Renal cortex interstitium (tissue), 11 donors: ENCODE data around the gene KCNIP1. TPM values are rescaled to one million over a fixed set of nuclear protein-coding genes. Genes with fewer than 3 reads are reported as not detected.
"Not testable (repeated sequence)": the region's sequence is repeated elsewhere in the genome, so short reads cannot be mapped to it uniquely, and the experiment has no call there.

Source experiments
- DNase-seq, 11 donors: peaks; one replicate each; pipeline ENCODE4 v3.0.0-alpha.2; 2013; ENCODE audit warnings: low read depth in 9 of 11, low spot score in 4 of 11; ENCODE audit errors: extremely low read depth in 1 of 11
- polyA plus RNA-seq, 3 donors: library from polyadenylated mRNA; unstranded; fragments of 120-200 nt; gene quantifications; one replicate each; pipeline ENCODE4 v1.2.1, GENCODE V29; 2013; ENCODE audit not compliant: insufficient read length in 3 of 3

KCNIP1 gene
- polyA plus RNA-seq, 3 donors, result 9.5 to 12.7 (median 12.3) TPM

DNA sequence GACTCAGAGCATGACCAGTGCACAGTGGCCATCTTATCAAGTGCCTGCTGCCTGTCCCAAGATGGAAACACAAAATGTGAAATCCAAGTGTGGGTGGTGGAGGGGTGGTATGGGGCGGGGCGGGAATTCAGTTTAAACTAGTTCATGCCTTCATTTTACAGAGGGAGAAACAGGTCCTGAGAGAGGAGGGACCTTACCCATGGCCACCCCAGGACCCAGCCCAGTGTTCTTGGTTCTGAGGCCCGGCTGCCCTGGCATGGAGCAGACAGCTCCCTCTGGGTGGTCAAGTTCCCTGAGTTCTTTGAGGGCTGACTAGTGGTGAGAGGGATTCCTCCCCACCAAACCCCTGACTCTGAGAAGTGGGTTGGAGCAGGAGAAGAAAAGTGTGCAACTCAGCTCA is 20.8 kb downstream of the KCNIP1 start:
- no peak for DNase-seq

DNA sequence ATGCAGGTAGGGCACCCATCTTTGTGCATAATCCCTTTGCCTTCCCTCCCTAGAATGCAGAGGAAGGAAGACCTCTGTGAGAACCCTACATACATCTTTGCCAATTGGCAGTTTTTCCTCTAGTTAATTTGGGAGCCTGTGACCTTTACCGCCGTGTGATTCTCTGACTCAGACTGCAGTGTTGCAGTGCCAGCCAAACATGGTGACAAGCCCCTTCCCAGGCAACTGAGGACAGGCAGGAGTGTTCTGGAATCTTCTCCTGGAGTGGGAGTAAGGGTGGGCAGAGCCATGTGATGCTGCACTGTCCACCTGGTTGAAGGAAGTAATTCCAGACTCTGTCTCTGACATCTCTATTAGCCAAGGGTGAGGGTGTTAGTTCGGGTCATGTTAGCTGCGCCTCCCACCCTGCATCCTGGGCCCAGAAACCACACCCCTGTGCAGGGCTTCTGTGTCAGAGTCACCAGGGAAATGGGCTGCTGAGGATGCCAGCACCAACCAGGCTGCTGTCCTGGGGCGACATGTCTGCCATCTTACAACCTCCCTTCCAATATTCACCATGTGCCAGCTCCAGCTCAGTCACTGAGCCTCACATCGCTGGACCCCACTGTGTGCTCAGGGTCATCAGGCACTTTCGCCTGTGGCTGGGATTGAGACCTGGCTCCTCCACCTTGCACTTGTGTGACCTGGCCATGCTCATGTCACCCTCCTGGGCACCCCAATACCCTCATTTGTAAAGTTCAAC is 21.8 kb downstream of the KCNIP1 start:
- no peak for DNase-seq

DNA sequence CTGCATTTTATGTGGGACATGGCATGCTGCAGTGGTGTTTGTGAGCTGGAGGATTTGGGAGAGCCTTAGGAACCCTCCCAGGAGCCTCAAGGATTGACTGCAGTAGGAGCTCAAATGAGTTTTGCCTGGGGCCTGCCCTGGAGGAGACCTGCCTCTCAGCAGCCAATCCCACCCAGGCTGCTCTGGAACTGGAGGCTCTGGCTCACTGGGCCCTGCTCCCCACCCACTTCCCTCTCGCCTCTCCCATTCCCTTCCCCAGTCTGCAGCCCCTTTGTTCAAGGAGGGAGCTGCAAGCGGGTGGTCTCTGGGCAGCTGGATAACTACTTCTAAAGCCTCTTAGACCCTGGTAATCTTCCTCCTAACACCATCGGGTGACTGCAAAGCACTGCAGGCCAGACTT is 24.2 kb downstream of the KCNIP1 start:
- no peak for DNase-seq

DNA sequence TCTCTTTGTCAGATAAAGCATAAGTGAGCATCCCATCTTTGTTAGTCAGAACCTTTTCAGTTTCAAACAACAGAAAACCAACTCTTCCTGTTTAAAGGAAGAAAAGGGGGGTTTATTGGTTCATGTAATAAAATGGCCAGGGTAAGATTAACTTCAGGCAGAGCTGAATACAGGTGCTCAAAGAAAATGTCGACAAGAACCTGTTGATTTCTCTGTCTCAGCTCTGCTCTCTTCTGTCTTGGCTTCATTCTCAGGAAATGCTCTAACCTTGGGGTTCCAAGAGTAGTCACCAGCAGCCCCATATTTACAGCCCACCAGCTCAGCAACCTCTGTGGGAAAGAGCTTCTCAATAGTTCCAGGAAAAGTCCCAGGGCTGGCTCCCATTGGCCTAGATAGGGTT is 25.2 kb downstream of the KCNIP1 start:
- DNase-seq, result no peak

DNA sequence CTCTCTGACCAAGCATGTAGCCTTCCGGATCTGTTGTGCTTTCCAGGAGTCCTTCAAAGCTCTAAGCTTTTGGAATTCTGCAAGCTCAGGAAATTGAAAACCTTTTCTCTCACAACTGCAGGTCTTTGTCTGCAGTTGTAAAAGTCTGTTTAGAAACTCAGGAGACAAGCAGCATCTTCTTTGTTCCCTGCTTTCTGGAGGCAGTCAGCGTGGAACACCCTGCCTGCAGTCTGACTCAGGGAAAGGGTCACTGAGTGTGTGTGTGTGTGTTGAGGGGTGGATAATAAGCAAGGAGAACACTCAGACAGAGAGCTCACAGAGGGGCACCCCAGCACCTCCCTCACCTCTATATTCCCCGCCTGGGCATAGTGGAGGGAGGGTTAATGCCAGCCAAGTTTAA is 29.1 kb downstream of the KCNIP1 start:
- no peak for DNase-seq

DNA sequence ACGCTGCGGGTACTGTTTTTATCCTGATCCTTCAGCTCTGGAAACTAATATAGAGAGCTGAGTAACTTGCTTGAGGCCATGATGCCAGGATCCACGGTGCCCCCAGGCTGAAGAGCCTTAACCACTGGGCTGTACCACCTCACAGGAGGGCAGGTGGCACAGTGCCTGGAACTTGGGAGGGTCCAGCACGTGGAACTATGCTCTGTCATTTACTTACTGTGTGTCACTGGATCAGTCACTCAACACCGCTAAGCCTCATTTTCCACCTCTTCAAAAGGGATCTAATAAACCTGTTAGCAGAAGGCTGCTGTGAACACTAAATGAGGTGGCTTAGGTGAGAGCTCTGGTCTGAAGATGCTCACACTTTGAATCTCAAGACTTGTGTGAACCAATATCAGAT is 29.6 kb downstream of the KCNIP1 start:
- no peak for DNase-seq

DNA sequence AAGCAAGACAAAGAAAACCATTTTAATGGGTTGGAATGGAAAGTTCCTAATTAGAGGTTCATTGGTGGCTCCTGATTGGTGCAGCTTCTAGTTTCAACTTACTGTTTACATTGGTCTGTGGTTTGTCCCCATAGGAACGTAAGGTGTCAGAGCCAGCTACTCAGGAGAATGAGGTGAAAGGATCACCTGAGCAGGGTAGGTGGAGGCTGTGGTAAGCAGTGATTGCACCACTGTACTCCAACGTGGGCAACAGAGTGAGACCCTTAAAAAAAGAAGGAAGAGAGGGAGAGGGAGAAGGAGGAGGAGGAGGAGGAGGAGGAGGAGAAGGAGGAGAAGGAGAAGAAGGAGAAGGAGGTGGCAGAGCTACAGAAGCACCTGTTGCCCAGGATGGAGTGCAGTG is 30.4 kb downstream of the KCNIP1 start:
- DNase-seq, result no peak

DNA sequence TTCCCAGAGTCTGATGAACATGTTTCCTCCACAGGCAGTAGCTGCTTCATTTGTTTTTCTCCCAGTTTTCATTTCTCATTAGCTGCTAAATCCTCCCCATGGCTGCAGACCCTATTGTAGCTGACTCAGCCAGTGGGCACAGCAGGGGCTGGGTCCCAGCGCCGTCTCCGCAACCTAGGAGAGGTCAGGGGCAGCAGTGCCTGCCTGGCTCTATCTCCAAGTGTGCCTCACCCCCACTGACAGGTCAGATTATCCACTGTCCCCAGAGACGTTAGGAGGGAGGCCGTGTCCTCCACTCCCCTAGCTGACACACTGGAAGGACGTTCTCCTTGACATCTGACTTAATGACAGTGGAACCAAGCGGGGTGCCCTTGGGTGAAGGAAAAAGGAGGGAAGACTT is 31.1 kb downstream of the KCNIP1 start:
- no peak for DNase-seq

DNA sequence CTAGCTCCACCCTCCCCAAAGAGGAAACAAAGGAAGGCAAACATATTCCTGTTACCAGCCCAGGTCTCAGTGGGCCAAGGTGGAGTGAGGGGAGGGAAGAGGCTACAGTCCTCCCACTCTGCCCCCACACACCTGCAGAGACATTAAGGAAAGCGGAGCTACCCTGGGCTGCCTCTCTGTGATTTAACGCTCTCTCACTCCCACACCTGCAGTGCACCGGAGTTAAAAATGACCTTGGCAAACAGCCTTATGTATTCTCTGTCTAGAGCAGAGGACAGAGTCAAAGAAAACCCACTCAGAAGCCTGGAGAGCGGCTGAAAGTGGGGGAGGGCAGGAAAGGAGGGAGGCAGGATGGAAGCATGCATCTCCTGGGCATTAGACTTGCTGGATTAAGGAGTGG is 32.7 kb downstream of the KCNIP1 start:
- no peak for DNase-seq

DNA sequence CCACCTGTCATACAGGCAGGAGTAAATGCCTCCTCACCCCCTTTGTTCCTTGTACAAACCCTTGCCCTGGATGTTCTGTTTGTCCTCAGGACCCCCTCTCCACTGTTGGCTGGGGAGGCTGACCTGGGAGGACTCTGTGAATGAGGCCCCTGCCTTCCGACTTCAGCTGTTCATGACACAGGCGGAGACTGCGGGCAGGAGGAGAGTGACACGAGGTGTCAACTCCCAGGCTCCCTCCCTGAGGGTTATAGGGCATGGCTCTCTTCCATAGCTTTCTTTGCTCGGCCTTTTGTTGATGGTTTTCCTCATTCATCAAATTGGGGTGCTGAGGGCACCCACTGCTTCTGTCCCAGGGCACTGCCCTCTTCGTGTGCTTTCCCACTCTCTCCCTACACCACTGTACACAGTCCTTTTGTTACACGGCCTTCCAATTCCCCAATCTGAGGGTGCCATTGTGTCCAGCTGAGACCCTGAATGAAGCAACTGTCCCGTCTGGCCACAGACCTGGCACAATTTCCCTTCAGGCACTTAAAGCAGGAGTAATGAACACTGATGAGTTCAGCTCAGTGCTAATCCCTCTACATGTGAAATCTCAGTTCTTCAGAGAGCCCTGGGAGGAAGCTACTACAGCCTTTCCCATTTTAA is 33.8 kb downstream of the KCNIP1 start:
- DNase-seq, result no peak

DNA sequence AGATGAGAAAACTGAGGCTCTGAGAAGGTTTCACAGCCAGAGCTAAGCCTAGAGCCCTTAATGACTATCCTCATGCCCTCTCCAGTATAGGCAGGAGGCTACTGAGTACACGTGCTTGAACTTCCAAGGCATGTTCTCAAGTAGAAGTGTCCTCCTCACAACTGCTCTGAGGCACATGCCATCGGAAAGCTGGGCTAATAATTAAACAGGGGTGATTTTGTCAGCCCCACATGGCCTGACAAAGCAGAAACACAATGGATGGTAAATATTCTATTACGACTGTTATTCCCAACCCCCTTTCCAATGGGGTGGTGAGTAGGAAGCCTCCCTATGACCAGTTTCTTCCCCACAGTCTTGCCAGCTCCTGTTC is 34.3 kb downstream of the KCNIP1 start:
- DNase-seq, result no peak

DNA sequence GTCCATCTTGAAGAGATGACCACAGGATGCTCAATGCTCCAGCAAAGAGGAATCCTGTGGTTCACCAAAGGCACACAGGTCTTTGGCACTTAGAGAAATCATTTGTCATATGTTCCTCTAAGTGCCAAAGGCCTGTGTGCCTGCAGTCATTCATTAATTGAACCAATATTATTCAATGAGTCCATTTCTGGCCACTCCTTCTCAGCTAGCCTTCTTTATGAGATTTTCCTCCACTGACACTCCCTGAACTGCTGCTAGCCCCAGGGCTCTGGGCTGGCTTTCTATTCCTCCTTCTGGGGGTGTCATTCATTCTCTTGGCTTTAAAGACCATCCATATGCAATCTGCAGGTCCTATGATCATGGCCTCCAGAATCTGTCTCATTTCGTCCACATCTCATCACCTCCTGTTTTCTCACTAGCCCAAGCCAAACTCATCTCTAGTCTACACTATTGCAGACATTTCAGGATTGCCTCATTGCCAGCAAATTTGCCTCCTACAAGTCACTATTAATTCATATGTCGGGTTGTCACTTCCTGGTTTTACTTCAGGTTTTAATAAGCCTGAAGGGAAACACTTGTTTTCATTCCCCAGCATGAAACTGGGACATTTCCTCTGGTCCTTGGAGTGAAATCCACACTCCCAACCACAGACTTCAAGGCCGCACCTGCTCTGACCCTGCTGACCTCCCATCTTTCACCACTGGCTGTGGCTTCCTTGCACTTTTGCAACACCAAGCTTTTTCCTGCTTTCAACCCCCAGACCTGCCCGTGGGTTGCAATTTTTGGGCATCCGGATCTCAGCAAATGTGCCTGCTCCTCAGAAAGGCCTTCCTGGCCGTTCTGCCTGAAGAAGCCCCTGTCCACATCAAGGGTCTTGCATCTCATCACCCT is 35.1 kb downstream of the KCNIP1 start:
- no peak for DNase-seq

DNA sequence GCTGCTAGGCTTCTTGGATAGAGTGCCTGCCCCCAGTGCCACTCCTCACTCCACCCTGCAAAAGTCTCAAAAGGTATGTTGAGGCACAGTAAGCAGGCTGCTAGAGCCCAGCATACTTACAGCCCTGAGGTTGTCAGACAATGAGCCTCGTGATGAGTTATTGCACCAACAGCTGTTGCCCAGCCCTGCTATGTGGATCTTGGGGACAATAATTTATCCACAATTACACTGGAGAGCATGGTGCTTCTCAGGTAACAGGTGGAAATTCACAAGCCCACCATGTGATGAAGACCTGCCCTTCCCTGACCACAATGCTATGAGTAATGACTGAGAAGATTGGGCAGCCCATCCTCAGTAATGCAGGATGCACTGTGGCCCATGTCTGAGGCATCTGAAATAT is 36.5 kb downstream of the KCNIP1 start:
- no peak for DNase-seq

DNA sequence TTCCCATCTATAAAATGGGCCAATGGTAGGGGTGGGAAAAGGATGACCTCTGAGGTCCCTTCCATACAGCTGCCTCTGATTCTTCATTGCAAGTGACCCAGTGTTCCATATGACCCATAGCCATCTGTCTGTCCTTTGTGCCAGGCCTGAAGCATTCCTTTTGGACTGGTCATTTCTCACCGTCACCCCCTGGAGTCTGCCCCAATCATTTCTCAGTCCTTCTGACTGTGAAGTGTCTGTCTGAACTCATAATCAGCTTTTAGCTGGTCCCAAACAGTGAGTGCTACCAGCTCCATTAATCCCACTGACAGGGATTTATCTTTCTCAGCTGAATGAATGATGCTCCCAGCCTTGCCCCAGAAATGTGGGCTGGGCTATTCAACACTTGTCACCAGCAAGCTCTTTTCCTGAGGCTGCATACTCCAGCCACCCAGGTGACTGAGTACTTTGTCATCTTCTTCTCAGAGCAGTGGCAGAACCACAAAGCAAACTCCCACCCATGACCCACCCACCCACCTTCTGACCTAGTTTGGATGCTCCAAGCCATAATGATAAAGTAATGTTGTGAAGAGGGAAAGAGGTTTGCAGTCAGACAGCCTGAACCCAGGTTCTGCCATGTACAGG is 37.4 kb downstream of the KCNIP1 start:
- no peak for DNase-seq

DNA sequence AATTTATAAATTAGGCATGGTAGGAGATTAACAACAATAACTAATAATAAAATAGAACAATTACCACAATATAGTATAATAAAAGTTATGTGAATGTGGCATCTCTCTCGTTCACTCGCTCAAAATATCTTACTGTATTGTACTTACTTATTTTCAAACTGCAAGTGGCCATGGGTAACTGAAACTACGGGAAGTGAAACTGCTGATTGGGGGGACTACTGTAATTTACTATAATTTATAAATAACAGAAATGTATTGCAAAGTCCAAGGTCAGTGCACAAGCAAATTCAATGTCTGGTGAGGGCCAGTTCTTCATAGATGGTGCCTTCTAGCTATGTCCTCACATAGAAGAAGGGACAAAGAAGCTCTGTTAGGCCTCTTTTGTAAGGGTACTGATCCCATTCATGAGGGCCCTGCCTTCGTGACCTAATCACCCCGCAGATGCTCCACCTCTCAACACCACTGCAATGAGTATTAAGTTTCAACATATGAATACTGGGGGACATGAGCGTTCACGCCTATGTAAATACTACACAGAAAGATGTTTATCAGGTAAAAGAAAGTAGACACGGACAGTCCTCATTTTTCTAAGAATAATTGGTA is 39.0 kb downstream of the KCNIP1 start:
- no peak for DNase-seq

DNA sequence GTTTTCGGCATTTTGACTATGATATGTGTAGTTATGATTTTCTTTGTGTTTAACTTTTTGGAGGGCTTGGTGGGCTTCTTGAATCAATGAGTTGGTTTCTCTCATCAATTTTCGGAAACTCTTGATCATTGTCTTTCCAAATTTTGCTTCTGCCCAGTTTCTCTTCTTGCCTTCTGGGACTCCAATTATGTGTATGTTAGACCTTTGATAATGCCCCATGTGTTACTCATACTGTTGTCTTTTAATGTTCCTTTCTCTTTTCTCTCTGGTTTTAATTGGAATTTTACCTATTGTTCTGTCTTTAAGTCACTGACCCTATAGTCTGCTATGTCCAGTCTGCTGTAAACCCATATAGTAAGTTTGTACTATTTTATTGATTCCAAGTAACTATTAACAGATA is 41.5 kb downstream of the KCNIP1 start:
- DNase-seq, result no peak

DNA sequence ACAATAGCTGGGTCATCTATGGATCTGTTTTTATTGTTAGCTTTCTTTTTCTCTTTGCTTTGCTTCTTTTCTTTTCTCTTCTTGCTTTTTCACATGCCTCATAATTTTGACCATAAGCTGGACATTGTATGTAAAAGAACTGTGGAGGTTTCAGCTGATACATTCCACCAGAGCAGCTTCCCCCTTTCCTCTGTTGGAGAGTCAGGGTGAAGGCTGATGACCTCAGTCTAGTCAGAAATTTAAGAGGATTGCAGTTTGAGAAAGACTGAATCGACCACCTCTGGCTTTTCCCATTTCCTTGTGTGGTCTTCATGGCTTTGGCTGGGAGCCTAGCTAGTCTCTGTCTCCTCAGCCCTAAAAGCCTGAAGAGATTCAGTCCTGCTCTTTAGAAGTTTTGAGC is 42.0 kb downstream of the KCNIP1 start:
- DNase-seq, result no peak

DNA sequence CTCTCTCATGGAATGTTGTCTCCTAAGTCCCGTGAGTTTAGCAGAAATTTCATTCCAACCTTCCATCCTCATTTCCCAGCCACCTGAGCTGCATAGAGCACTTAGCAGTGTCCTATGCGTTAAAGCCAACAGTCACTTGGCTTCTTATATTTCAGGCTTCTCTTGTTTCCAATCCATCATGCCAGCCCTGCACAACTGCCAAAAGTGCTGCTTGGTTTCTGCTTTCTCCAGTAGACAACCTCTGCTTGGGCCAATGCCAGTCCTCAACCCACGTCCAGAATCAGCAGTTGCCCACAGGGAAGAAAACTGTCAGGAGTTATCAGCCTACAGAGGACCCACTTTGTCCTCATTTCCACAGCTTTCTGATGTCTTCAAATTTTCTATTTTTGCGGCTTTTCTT is 42.5 kb downstream of the KCNIP1 start:
- no peak for DNase-seq

DNA sequence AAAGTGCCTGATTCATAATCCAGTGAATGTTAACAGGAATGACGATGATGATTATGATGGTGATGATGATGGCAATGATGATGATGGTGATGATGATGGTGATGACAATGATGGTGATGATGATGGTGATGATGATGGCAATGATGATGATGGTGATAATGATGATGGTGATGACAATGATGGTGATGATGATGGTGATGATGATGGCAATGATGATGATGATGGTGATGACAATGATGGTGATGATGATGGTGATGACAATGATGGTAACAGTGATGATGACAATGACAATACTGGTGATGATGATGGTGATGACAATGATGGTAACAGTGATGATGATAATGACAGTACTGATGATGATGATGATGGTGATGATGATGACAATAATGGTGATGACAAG is 46.6 kb downstream of the KCNIP1 start:
- DNase-seq, result not testable (repeated sequence)
